Neuronal stem cell (in vitro differentiated cells): ENCODE measurements around the gene RBM19.
A peak's percentile ranks its signal among the peaks of the same experiment; 100 is the strongest.

Source experiments
- DNase-seq: peaks from one replicate; pipeline ENCODE4 v3.0.0-alpha.2; 2013; ENCODE audit warnings: low spot score
- H2AFZ ChIP-seq: one replicate; pipeline ENCODE4 v1.6.1; 2013; ENCODE audit warnings: mild to moderate bottlenecking, low read length, inconsistent platforms
- H2AK5ac ChIP-seq: 2 replicates; pipeline ENCODE4 v1.6.1; 2013; ENCODE audit warnings: low read depth, mild to moderate bottlenecking, inconsistent platforms, low read length, moderate library complexity, mixed read lengths
- H2BK120ac ChIP-seq: 2 replicates; pipeline ENCODE4 v1.6.1; 2013; ENCODE audit warnings: low read depth, mild to moderate bottlenecking, inconsistent platforms, low read length, moderate library complexity, mixed read lengths
- H2BK12ac ChIP-seq: one replicate; pipeline ENCODE4 v1.6.1; 2013; ENCODE audit warnings: low read length, inconsistent platforms
- H2BK15ac ChIP-seq: 2 replicates; pipeline ENCODE4 v1.6.1; 2013; ENCODE audit warnings: mild to moderate bottlenecking, low read length, inconsistent platforms, mixed read lengths
- H2BK5ac ChIP-seq: one replicate; pipeline ENCODE4 v1.6.1; 2013; ENCODE audit warnings: inconsistent platforms, mild to moderate bottlenecking, low read length, moderate library complexity
- H3K14ac ChIP-seq: one replicate; pipeline ENCODE4 v1.6.1; 2013; ENCODE audit warnings: low read length, inconsistent platforms
- H3K18ac ChIP-seq: 2 replicates; pipeline ENCODE4 v1.6.1; 2013; ENCODE audit warnings: low read length, inconsistent platforms
- H3K23ac ChIP-seq: 2 replicates; pipeline ENCODE4 v1.6.1; 2013; ENCODE audit warnings: low read depth, mild to moderate bottlenecking, mixed read lengths, low read length, inconsistent platforms; ENCODE audit not compliant: poor library complexity
- H3K27ac ChIP-seq: replicated peaks from 3 replicates; pipeline ENCODE4 v1.5.1; 2013; ENCODE audit warnings: low read length, inconsistent platforms
- H3K27me3 ChIP-seq, 3 experiments: 2 replicates each; pipeline ENCODE4 v1.6.1; 2013; ENCODE audit warnings: low read length in 3 of 3, mild to moderate bottlenecking in 2 of 3, inconsistent platforms in 1 of 3, low read depth in 1 of 3, mixed read lengths in 1 of 3, moderate library complexity in 1 of 3; ENCODE audit not compliant: control insufficient read depth in 3 of 3, insufficient read depth in 3 of 3
- H3K36me3 ChIP-seq, 2 donors: replicated peaks in 1 of 2; 2 replicates each; pipeline ENCODE4 v1.6.1; 2013; ENCODE audit warnings: low read length in 2 of 2; ENCODE audit not compliant: control insufficient read depth in 2 of 2, insufficient read depth in 2 of 2
- H3K4ac ChIP-seq: 2 replicates; pipeline ENCODE4 v1.6.1; 2013; ENCODE audit warnings: inconsistent platforms, mild to moderate bottlenecking, low read length, moderate library complexity
- H3K4me1 ChIP-seq, 2 donors: 1 replicate in 1 of 2; 2 replicates in 1 of 2; pipeline ENCODE4 v1.6.1; 2013; ENCODE audit warnings: low read length in 2 of 2, low read depth in 1 of 2; ENCODE audit not compliant: control insufficient read depth in 2 of 2, insufficient read depth in 1 of 2
- H3K4me2 ChIP-seq: one replicate; pipeline ENCODE4 v1.6.1; 2013; ENCODE audit warnings: mild to moderate bottlenecking, low read length, inconsistent platforms; ENCODE audit not compliant: insufficient read depth, poor library complexity, severe bottlenecking
- H3K4me3 ChIP-seq, 2 donors: 2 replicates each; pipeline ENCODE4 v1.5.1; 2013; ENCODE audit warnings: low read length in 2 of 2, mild to moderate bottlenecking in 2 of 2, inconsistent platforms in 1 of 2, moderate library complexity in 1 of 2
- H3K79me1 ChIP-seq: one replicate; pipeline ENCODE4 v1.6.1; 2013; ENCODE audit warnings: low read depth, mild to moderate bottlenecking, inconsistent platforms, low read length, moderate library complexity
- H3K9ac ChIP-seq: one replicate; pipeline ENCODE4 v1.6.1; 2013; ENCODE audit warnings: mild to moderate bottlenecking, low read depth, low read length, inconsistent platforms; ENCODE audit not compliant: poor library complexity
- H3K9me3 ChIP-seq, 2 donors: replicated peaks in 1 of 2; 2 replicates each; pipeline versions ENCODE3 to v1.6.1; 2013; ENCODE audit warnings: low read length in 2 of 2, mild to moderate bottlenecking in 2 of 2, inconsistent platforms in 1 of 2, low read depth in 1 of 2, mixed read lengths in 1 of 2, moderate library complexity in 1 of 2; ENCODE audit not compliant: control insufficient read depth in 2 of 2, insufficient read depth in 1 of 2
- H4K8ac ChIP-seq: one replicate; pipeline ENCODE4 v1.6.1; 2013; ENCODE audit warnings: low read depth, mild to moderate bottlenecking, inconsistent platforms, low read length, moderate library complexity
- H4K91ac ChIP-seq: one replicate; pipeline ENCODE4 v1.6.1; 2013; ENCODE audit warnings: low read length, low read depth, mild to moderate bottlenecking, inconsistent platforms; ENCODE audit not compliant: poor library complexity
- WGBS, 2 donors: extraction: QIAGEN DNeasy Blood & Tissue Kit; methylation state at CpG; one replicate each; pipeline ENCODE4 v1.1.7; 2013; ENCODE audit warnings: missing lambda C conversion rate in 2 of 2, mixed read lengths in 1 of 2; ENCODE audit not compliant: insufficient read length in 2 of 2, insufficient replicate concordance in 1 of 2; ENCODE audit errors: extremely low coverage in 2 of 2; 5-methylcytosine and 5-hydroxymethylcytosine counted together

RBM19 gene

DNA sequence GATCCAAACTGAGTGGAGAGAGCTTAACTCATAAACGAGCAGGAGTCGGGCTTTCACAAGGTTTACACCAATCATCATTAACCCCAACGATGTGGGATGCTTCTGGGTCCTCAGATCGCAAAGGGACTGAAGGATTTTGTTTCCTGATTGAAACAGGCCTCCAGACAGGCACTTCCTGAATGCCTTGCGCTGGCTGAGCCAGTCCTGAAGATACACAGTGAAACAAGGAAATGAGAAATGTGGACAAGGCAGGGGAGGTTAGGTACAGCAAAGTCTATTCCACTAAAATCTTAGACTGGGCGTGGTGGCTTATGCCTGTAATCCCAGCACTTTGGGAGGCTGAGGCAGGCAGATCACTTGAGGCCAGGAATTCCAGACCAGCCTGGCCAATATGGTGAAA lies 30.7 kb downstream of the RBM19 start:
- Histone ChIP-seq H3K14ac (no peak overlapping the region), H3K79me1 (no peaks in the 10 kb centered on the region), H3K9ac (no peak overlapping the region), H3K27ac (no peak overlapping the region), H3K27me3 (no peaks in the 10 kb centered on the region), H2AFZ (no peak overlapping the region), H3K4ac (no peak overlapping the region), H3K4me1 (peaks cover 20 to 22% of the 10 kb centered on the region in 2 donors), H3K36me3 (peaks cover 8 to 49% of the 10 kb centered on the region in 2 donors), H3K9me3 (no peaks in the 10 kb centered on the region), H2BK15ac (no peak overlapping the region), H2BK120ac (no peak overlapping the region), H3K23ac (no peak overlapping the region), H4K8ac (no peak overlapping the region), H2AK5ac (no peak overlapping the region), H3K4me2 (no peak overlapping the region), H2BK5ac (no peak overlapping the region), H3K4me3 (no peak overlapping the region), H4K91ac (no peak overlapping the region), H3K18ac (no peak overlapping the region), H2BK12ac (no peak overlapping the region)
- no CpG with 5 or more reads among the region's 6 CpGs for WGBS, 2 donors
- no peak for DNase-seq

DNA sequence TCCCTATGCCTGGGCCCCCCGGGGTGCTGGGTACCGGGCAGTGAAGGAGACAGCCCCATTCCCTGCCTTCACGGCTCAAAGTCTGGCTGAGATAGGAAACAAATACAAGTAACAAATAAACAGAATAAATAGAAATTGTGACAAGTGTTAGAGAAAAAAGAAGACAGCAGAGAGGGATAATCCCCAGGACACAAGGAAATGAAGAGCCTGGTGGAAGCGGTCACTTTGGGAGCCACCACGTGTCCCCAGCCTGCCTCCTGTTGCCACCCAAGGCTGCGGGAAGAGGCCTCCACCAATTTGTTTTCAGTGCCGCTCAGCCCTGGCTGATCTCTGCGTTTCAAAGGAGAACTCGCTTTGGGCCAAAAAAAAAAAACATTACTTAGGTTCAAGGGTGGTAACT lies 31.2 kb downstream of the RBM19 start:
- H3K18ac ChIP-seq, result no peak overlapping the region

DNA sequence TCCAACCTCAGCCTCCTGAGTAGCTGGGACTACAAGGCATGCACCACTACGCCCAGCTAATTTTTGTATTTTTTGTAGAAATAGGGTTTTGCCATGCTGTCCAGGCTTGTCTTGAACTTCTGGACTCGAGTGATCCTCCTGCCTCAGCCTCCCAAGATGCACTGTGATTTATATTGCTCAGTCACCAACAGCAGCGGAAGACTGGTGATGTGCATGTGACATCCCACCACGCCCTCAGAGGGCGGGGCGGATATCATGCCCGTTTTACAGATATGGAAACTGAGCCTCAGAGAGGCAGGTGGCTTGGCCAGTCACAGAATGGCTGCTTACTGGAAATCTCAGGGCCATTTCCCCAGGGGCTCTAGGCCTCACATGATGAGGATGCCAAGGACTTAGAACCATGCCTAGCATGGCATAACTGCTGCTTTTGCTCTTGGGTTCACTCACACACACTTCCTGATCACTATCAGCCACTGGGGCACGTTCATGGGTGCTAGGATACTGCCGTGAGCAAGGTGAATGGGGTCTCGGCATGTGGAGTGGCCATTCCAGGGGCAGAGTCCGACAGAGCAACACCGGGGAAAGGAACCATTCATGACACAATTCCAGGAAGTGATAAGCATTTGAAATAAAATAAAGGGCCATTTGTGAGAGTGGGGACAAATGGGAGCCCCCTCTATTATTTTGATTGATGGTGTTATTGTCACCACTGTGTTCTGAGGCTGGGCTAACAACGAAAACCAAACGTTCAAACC lies 31.9 kb downstream of the RBM19 start:
- peaks cover 5 to 39% of the 10 kb centered on the region in 2 donors for H3K36me3 ChIP-seq
- no peak overlapping the region for H3K4ac ChIP-seq
- H3K27me3 ChIP-seq, result no peaks in the 10 kb centered on the region
- WGBS, 2 donors, result no CpG with 5 or more reads among the region's 14 CpGs
- peak overlapping the region; percentile 94 for H2BK12ac ChIP-seq
- peak overlapping the region; percentile 13 for H2BK15ac ChIP-seq
- no peak overlapping the region for H3K23ac ChIP-seq
- H3K9ac ChIP-seq, result no peak overlapping the region
- H3K14ac ChIP-seq, result no peak overlapping the region
- peaks cover 20 to 24% of the 10 kb centered on the region in 2 donors for H3K4me1 ChIP-seq
- no peak overlapping the region for H2BK120ac ChIP-seq
- no peak for DNase-seq
- no peak overlapping the region for H2AFZ ChIP-seq
- no peaks in the 10 kb centered on the region for H3K9me3 ChIP-seq
- no peak overlapping the region for H3K4me2 ChIP-seq
- peak overlapping the region; percentile 32 for H3K18ac ChIP-seq
- H3K27ac ChIP-seq, result no peak overlapping the region
- no peaks in the 10 kb centered on the region for H3K79me1 ChIP-seq
- peak overlapping the region; percentile 5 for H4K91ac ChIP-seq
- H4K8ac ChIP-seq, result no peak overlapping the region
- H3K4me3 ChIP-seq, result no peak overlapping the region
- peak overlapping the region; percentile 2 for H2AK5ac ChIP-seq
- no peak overlapping the region for H2BK5ac ChIP-seq

More for the DNA sequence above, 31.2 kb downstream of the RBM19 start:
- H3K36me3 ChIP-seq, result peaks cover 8 to 44% of the 10 kb centered on the region in 2 donors
- WGBS, 2 donors, result no CpG with 5 or more reads among the region's 9 CpGs
- H2BK120ac ChIP-seq, result no peak overlapping the region
- H3K4me2 ChIP-seq, result no peak overlapping the region
- no peak overlapping the region for H4K91ac ChIP-seq
- H3K9me3 ChIP-seq, result no peaks in the 10 kb centered on the region
- H3K4me1 ChIP-seq, result peaks cover 20% of the 10 kb centered on the region in 2 donors
- no peaks in the 10 kb centered on the region for H3K79me1 ChIP-seq
- H2AFZ ChIP-seq, result no peak overlapping the region
- H2BK15ac ChIP-seq, result peak overlapping the region; percentile 13
- no peak overlapping the region for H3K4ac ChIP-seq
- H2BK12ac ChIP-seq, result no peak overlapping the region
- H2BK5ac ChIP-seq, result no peak overlapping the region
- no peak overlapping the region for H3K27ac ChIP-seq
- DNase-seq, result no peak
- no peak overlapping the region for H3K9ac ChIP-seq
- H2AK5ac ChIP-seq, result no peak overlapping the region
- no peak overlapping the region for H3K14ac ChIP-seq
- H4K8ac ChIP-seq, result no peak overlapping the region
- H3K27me3 ChIP-seq, result no peaks in the 10 kb centered on the region
- no peak overlapping the region for H3K23ac ChIP-seq
- no peak overlapping the region for H3K4me3 ChIP-seq

DNA sequence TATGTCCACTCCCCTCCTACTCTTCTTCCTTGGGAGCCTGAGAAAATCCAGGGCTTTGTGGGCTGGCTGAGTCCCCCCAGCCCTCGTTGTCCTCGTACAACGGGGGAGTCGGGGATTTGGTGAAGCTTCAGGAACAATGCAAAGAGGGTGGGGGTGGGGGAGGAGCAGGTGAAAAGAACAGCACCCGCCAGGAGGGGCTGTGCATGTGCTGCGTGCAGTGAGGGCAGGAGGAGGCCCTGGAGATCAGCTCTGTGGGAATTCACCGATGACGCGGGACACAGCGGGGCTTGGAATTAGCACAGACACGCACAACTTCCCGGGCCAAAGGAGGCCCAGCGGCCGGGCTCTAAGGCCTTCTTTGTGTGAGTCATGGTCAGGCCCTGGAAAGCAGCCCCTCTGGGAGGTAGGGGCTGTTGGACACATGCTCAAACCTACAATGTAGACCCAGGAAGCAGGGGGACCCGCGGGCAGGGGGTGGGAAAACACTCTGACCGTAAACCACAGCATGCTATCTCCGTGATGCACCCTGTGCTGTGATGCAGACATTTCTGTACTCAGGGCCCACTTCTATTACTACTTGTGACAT lies 32.8 kb downstream of the RBM19 start:
- no peak overlapping the region for H3K14ac ChIP-seq
- H3K4me1 ChIP-seq, result peaks cover 20 to 30% of the 10 kb centered on the region in 2 donors

More for the DNA sequence above, 32.8 kb downstream of the RBM19 start:
- no peak overlapping the region for H4K91ac ChIP-seq
- H2BK12ac ChIP-seq, result no peak overlapping the region
- H3K9ac ChIP-seq, result no peak overlapping the region
- no peak overlapping the region for H2BK5ac ChIP-seq
- H3K4me3 ChIP-seq, result peak overlapping the region in 1 of 2 donors; percentile 7
- H3K4me2 ChIP-seq, result peak overlapping the region; percentile 40
- no peak overlapping the region for H2BK15ac ChIP-seq
- H3K18ac ChIP-seq, result peak overlapping the region; percentile 84
- no CpG with 5 or more reads among the region's 18 CpGs for WGBS, 2 donors
- H2AFZ ChIP-seq, result peak overlapping the region; percentile 83
- no peak overlapping the region for H4K8ac ChIP-seq
- H3K36me3 ChIP-seq, result peaks cover 4 to 29% of the 10 kb centered on the region in 2 donors
- peak overlapping the region; percentile 92 for H3K27ac ChIP-seq
- H3K27me3 ChIP-seq, result no peaks in the 10 kb centered on the region
- no peak overlapping the region for H3K4ac ChIP-seq
- DNase-seq, result peak; percentile 48
- no peaks in the 10 kb centered on the region for H3K79me1 ChIP-seq
- peak overlapping the region; percentile 47 for H3K23ac ChIP-seq
- peak overlapping the region; percentile 90 for H2BK120ac ChIP-seq
- H3K9me3 ChIP-seq, result no peaks in the 10 kb centered on the region
- no peak overlapping the region for H2AK5ac ChIP-seq
